ENCODE measurements around the gene CYP27C1. TPM values are rescaled to one million over a fixed set of nuclear protein-coding genes. Genes with fewer than 3 reads are reported as not detected.

CYP27C1 gene
- total RNA-seq, 1 experiment from 2014 or later, result not detected

GRCh38 chr2:127175041-127175721, 44.9 kb downstream of the CYP27C1 start:
- ChIA-PET RAD21 (ENCODE audit: low non-redundant PET in 1 of 2, low total read pairs in 2 of 2, uncharacterized antibody in 2 of 2, unreplicated experiment in 2 of 2) (no interaction called here), POLR2A (no interaction called here), CTCF (interaction anchor here (1.2 to 3.1 kb wide), 3 partner anchors 107 to 111 kb away, joined by 3 to 11 read pairs (median 5); no protein-coding TSS in a partner anchor)
- H3K4me2 ChIP-seq (ENCODE audit: low read length), result no peak overlapping the region
- H4K20me1 ChIP-seq (ENCODE audit: insufficient read depth), result no peaks in the 10 kb centered on the region
- H3K4me1 ChIP-seq (ENCODE audit: control insufficient read depth in 1 of 2, insufficient read depth in 2 of 2, low read length in 2 of 2), result no peaks in the 10 kb centered on the region; a peak in 1 of 4 replicates
- no peaks in the 10 kb centered on the region for H3K36me3 ChIP-seq (ENCODE audit: control insufficient read depth in 1 of 2, insufficient read depth in 2 of 2, low read length in 2 of 2)
- H3K27ac ChIP-seq (ENCODE audit: low read depth, low read length), result no peak overlapping the region
- BruUV-seq (replicated peaks), result no TSS peak
- no peaks in the 10 kb centered on the region for H3K9me2 ChIP-seq (ENCODE audit: insufficient read depth)
- no peaks in the 10 kb centered on the region for H3K27me3 ChIP-seq (ENCODE audit: insufficient read depth, low read length)
- H3K9ac ChIP-seq (ENCODE audit: low read length), result no peak overlapping the region
- 0 out of 4 replicates have a peak, but pooled peaks cover 0 to 6% of the 10 kb centered on the region in 2 experiments for H3K9me3 ChIP-seq (ENCODE audit: control insufficient read depth in 1 of 2, insufficient read depth in 1 of 2, low read depth in 1 of 2, low read length in 2 of 2)
- no peak overlapping the region for H3K4me3 ChIP-seq (replicated peaks in 1 of 2; ENCODE audit: low read depth in 1 of 2, low read length in 2 of 2)
- H2AFZ ChIP-seq (ENCODE audit: low read depth, low read length, poor library complexity, severe bottlenecking), result no peak overlapping the region
- ATAC-seq (peak; percentile 70), DNase-seq (ENCODE audit: low read depth, low spot score) (no peak)
- TF ChIP-seq CTCF (IDR thresholded peaks at IDR 0.05 in 2 of 3, conservative IDR thresholded peaks at IDR 0.05 in 1 of 3; ENCODE audit: borderline replicate concordance in 1 of 3, insufficient read depth in 1 of 3, low read depth in 2 of 3, low read length in 2 of 3), result no peak
- no peak for TF ChIP-seq ELF1 (IDR thresholded peaks at IDR 0.05; ENCODE audit: borderline replicate concordance, low read depth)
- TF ChIP-seq CEBPB (IDR thresholded peaks at IDR 0.05; ENCODE audit: low read depth), result no peak
- no peaks in the 10 kb centered on the region for H3K79me2 ChIP-seq (ENCODE audit: insufficient read depth, low read length)
- intact Hi-C loops (cut with micrococcal nuclease), result loop anchor here (2.0 kb wide), 2 partner anchors 106 to 204 kb away; no protein-coding TSS in a partner anchor

GRCh38 chr2:127174640-127175039, 45.5 kb downstream of the CYP27C1 start:
- Histone ChIP-seq H2AFZ (ENCODE audit: low read depth, low read length, poor library complexity, severe bottlenecking) (no peak overlapping the region), H3K4me3 (replicated peaks in 1 of 2; ENCODE audit: low read depth in 1 of 2, low read length in 2 of 2) (no peak overlapping the region), H3K9ac (ENCODE audit: low read length) (no peak overlapping the region), H3K79me2 (ENCODE audit: insufficient read depth, low read length) (no peaks in the 10 kb centered on the region), H3K9me2 (ENCODE audit: insufficient read depth) (no peaks in the 10 kb centered on the region), H3K36me3 (ENCODE audit: control insufficient read depth in 1 of 2, insufficient read depth in 2 of 2, low read length in 2 of 2) (no peaks in the 10 kb centered on the region), H3K9me3 (ENCODE audit: control insufficient read depth in 1 of 2, insufficient read depth in 1 of 2, low read depth in 1 of 2, low read length in 2 of 2) (0 out of 4 replicates have a peak, but pooled peaks cover 0 to under 1% of the 10 kb centered on the region in 2 experiments), H3K27me3 (ENCODE audit: insufficient read depth, low read length) (no peaks in the 10 kb centered on the region), H4K20me1 (ENCODE audit: insufficient read depth) (no peaks in the 10 kb centered on the region), H3K4me1 (ENCODE audit: control insufficient read depth in 1 of 2, insufficient read depth in 2 of 2, low read length in 2 of 2) (no peaks in the 10 kb centered on the region; a peak in 1 of 4 replicates), H3K27ac (ENCODE audit: low read depth, low read length) (no peak overlapping the region), H3K4me2 (ENCODE audit: low read length) (no peak overlapping the region)
- CTCF ChIA-PET, result interaction anchor here (1.2 to 3.1 kb wide), 3 partner anchors 106 to 124 kb away, joined by 3 to 11 read pairs (median 3); no protein-coding TSS in a partner anchor
- DNase-seq (ENCODE audit: low read depth, low spot score), result no peak
- POLR2A ChIA-PET, result no interaction called here
- ATAC-seq, result no peak
- intact Hi-C loops (cut with micrococcal nuclease), result loop anchor here (2.0 kb wide), 2 partner anchors 106 to 204 kb away; no protein-coding TSS in a partner anchor
- RAD21 ChIA-PET (ENCODE audit: low non-redundant PET in 1 of 2, low total read pairs in 2 of 2, uncharacterized antibody in 2 of 2, unreplicated experiment in 2 of 2), result interaction anchor here in 1 of 2 experiments (0.7 kb wide), 1 partner anchor 189 kb away, joined by 5 read pairs; no protein-coding TSS in a partner anchor
- no TSS peak for BruUV-seq (replicated peaks)
- no peak for TF ChIP-seq CBX3 (IDR thresholded peaks at IDR 0.05; ENCODE audit: low read depth)
